Immature natural killer cell (primary cell): ENCODE results near the gene ELF3. TPM values are rescaled to one million over a fixed set of nuclear protein-coding genes. Genes with fewer than 3 reads are reported as not detected.
"Not testable (repeated sequence)": the region's sequence is repeated elsewhere in the genome, so short reads cannot be mapped to it uniquely, and the experiment has no call there.

ENCODE experiments used
- DNase-seq, 3 donors: peaks; one replicate each; pipeline ENCODE4 v3.0.0; 2022; ENCODE audit warnings: mixed read lengths in 1 of 3
- H3K27ac Mint-ChIP-seq, 6 donors: one replicate each; pipeline ENCODE4 v1.8.0; 2020; ENCODE audit warnings: mixed read lengths in 6 of 6, mild to moderate bottlenecking in 5 of 6, inconsistent platforms in 4 of 6, moderate library complexity in 3 of 6
- H3K27me3 Mint-ChIP-seq, 3 donors: one replicate each; pipeline ENCODE4 v1.8.0; 2020 to 2021; ENCODE audit warnings: low read depth in 3 of 3, mild to moderate bottlenecking in 3 of 3, mixed read lengths in 3 of 3, moderate library complexity in 3 of 3, inconsistent platforms in 1 of 3
- H3K36me3 Mint-ChIP-seq, 3 donors: one replicate each; pipeline ENCODE4 v1.8.0; 2020; ENCODE audit warnings: mixed read lengths in 3 of 3, inconsistent platforms in 2 of 3, mild to moderate bottlenecking in 2 of 3
- H3K4me1 Mint-ChIP-seq, 2 donors: one replicate each; pipeline ENCODE4 v1.8.0; 2020; ENCODE audit warnings: inconsistent platforms in 2 of 2, mild to moderate bottlenecking in 2 of 2, mixed read lengths in 2 of 2, moderate library complexity in 1 of 2
- H3K4me3 Mint-ChIP-seq, 5 donors: one replicate each; pipeline ENCODE4 v1.8.0; 2020; ENCODE audit warnings: mild to moderate bottlenecking in 5 of 5, mixed read lengths in 5 of 5, inconsistent platforms in 3 of 5, moderate library complexity in 3 of 5
- H3K9me3 Mint-ChIP-seq, 6 donors: one replicate each; pipeline ENCODE4 v1.8.0; 2020; ENCODE audit warnings: mild to moderate bottlenecking in 6 of 6, mixed read lengths in 6 of 6, inconsistent platforms in 4 of 6, moderate library complexity in 3 of 6
- polyA plus RNA-seq, 3 donors: library from polyadenylated mRNA; unstranded; fragments of 300-500 nt; fragmentation: Illumina TruSeq; gene quantifications; one replicate each; pipeline ENCODE4 v1.2.3, GENCODE V29; 2021

The ELF3 gene
- polyA plus RNA-seq = under 1 TPM in 1 of 3 donors, not detected in 2; 0.26 TPM

GRCh38 chr1:202010180-202011015 lies at the start of gene ELF3:
Gene ELF3 (plus strand): TSS chr1:202010587. CDS start chr1:202011137, 550 bp downstream.
- H3K36me3 Mint-ChIP-seq = peaks cover 2 to 13% (median 9%) of the 10 kb centered on the region in 3 donors
- DNase-seq = no peak
- peak within 1 kb of the TSS in 1 of 6 donors; percentile 8 for H3K27ac Mint-ChIP-seq
- H3K4me3 Mint-ChIP-seq = no peak within 1 kb of the TSS
- no peaks in the 10 kb centered on the region for H3K9me3 Mint-ChIP-seq
- peaks cover 0 to 4% of the 10 kb centered on the region in 2 donors for H3K4me1 Mint-ChIP-seq
- H3K27me3 Mint-ChIP-seq = peaks cover 0 to 2% (median 0%) of the 10 kb centered on the region in 3 donors

- not testable (repeated sequence) for H3K27me3 Mint-ChIP-seq, H3K9me3 Mint-ChIP-seq, H3K27ac Mint-ChIP-seq, DNase-seq, H3K4me1 Mint-ChIP-seq, H3K4me3 Mint-ChIP-seq
- H3K36me3 Mint-ChIP-seq = peaks cover 8 to 48% (median 15%) of the 10 kb centered on the region in 3 donors
These were observed 48.0 kb upstream of the ELF3 start for GRCh38 chr1:201962382-201962781.

GRCh38 chr1:201964261-201964660 lies 46.1 kb upstream of the ELF3 start:
- H3K36me3 Mint-ChIP-seq = peaks cover 17 to 47% (median 19%) of the 10 kb centered on the region in 3 donors
- DNase-seq = no peak

GRCh38 chr1:201966171-201966570 lies 44.2 kb upstream of the ELF3 start:
- Mint-ChIP-seq H3K4me3 (no peak overlapping the region), H3K36me3 (peaks cover 16 to 49% (median 25%) of the 10 kb centered on the region in 3 donors), H3K4me1 (no peaks in the 10 kb centered on the region), H3K9me3 (no peaks in the 10 kb centered on the region), H3K27ac (no peak overlapping the region), H3K27me3 (no peaks in the 10 kb centered on the region)
- DNase-seq = no peak

More at GRCh38 chr1:201964261-201964660, 46.1 kb upstream of the ELF3 start:
- Mint-ChIP-seq H3K27ac (no peak overlapping the region), H3K9me3 (no peaks in the 10 kb centered on the region), H3K27me3 (no peaks in the 10 kb centered on the region), H3K4me3 (no peak overlapping the region), H3K4me1 (peaks cover 0 to 3% of the 10 kb centered on the region in 2 donors)

- Mint-ChIP-seq H3K36me3 (peaks cover 8 to 38% (median 20%) of the 10 kb centered on the region in 3 donors), H3K27ac (no peak overlapping the region), H3K27me3 (peaks cover 0 to 3% (median 1%) of the 10 kb centered on the region in 3 donors)
These were observed 42.0 kb upstream of the ELF3 start for GRCh38 chr1:201968202-201968925.

GRCh38 chr1:201970334-201971159 lies 39.8 kb upstream of the ELF3 start:
- Mint-ChIP-seq H3K27me3 (peaks cover 0 to 3% (median 1%) of the 10 kb centered on the region in 3 donors), H3K9me3 (no peaks in the 10 kb centered on the region), H3K36me3 (peaks cover 4 to 25% (median 17%) of the 10 kb centered on the region in 3 donors), H3K4me1 (no peaks in the 10 kb centered on the region), H3K4me3 (no peak overlapping the region), H3K27ac (peak overlapping the region in 1 of 6 donors; percentile 40)
- no peak for DNase-seq

More at GRCh38 chr1:201968202-201968925, 42.0 kb upstream of the ELF3 start:
- DNase-seq = no peak
- H3K9me3 Mint-ChIP-seq = no peaks in the 10 kb centered on the region
- H3K4me3 Mint-ChIP-seq = no peak overlapping the region
- H3K4me1 Mint-ChIP-seq = no peaks in the 10 kb centered on the region

- peak in 1 of 3 donors; percentile 66 for DNase-seq
- H3K4me3 Mint-ChIP-seq = peak overlapping the region; percentile 94 to 96 (median 95)
- H3K4me1 Mint-ChIP-seq = peaks cover 24 to 32% of the 10 kb centered on the region in 2 donors
- H3K27ac Mint-ChIP-seq = peak overlapping the region; percentile 81 to 93 (median 92)
- no peaks in the 10 kb centered on the region for H3K9me3 Mint-ChIP-seq
- H3K36me3 Mint-ChIP-seq = no peaks in the 10 kb centered on the region
- peaks cover 3 to 6% (median 4%) of the 10 kb centered on the region in 3 donors for H3K27me3 Mint-ChIP-seq
These were observed 28.2 kb upstream of the ELF3 start for GRCh38 chr1:201982082-201982622.

- H3K27me3 Mint-ChIP-seq = peaks cover 3 to 6% (median 4%) of the 10 kb centered on the region in 3 donors
- H3K4me3 Mint-ChIP-seq = peak within 1 kb of the TSS; percentile 94 to 99 (median 98)
- no peaks in the 10 kb centered on the region for H3K36me3 Mint-ChIP-seq
- H3K27ac Mint-ChIP-seq = peak within 1 kb of the TSS; percentile 90 to 99 (median 92)
- H3K9me3 Mint-ChIP-seq = no peaks in the 10 kb centered on the region
- peaks cover 24 to 33% of the 10 kb centered on the region in 2 donors for H3K4me1 Mint-ChIP-seq
- DNase-seq = peak; percentile 52 to 69 (median 67)
These were observed 27.6 kb upstream of the ELF3 start, which contains the start of gene RNPEP for GRCh38 chr1:201982623-201983379. Gene RNPEP (plus strand): TSS chr1:201982648. CDS start chr1:201982667, 19 bp downstream.

- H3K27me3 Mint-ChIP-seq = peaks cover 3 to 6% (median 4%) of the 10 kb centered on the region in 3 donors
- no peak for DNase-seq
- H3K4me1 Mint-ChIP-seq = peaks cover 24 to 33% of the 10 kb centered on the region in 2 donors
- H3K9me3 Mint-ChIP-seq = no peaks in the 10 kb centered on the region
- H3K36me3 Mint-ChIP-seq = no peaks in the 10 kb centered on the region
- H3K4me3 Mint-ChIP-seq = peak overlapping the region; percentile 93 to 99 (median 98)
- peak overlapping the region; percentile 89 to 99 (median 91) for H3K27ac Mint-ChIP-seq
These were observed 27.0 kb upstream of the ELF3 start for GRCh38 chr1:201983380-201983805.

- DNase-seq = no peak
- peak overlapping the region in 4 of 5 donors; percentile 0 to 99 (median 18) for H3K4me3 Mint-ChIP-seq
- no peaks in the 10 kb centered on the region for H3K9me3 Mint-ChIP-seq
- H3K27ac Mint-ChIP-seq = peak overlapping the region in 5 of 6 donors; percentile 20 to 90 (median 53)
- H3K4me1 Mint-ChIP-seq = peaks cover 24 to 33% of the 10 kb centered on the region in 2 donors
- peaks cover 2 to 5% (median 4%) of the 10 kb centered on the region in 3 donors for H3K27me3 Mint-ChIP-seq
- peaks cover 0 to 3% (median 0%) of the 10 kb centered on the region in 3 donors for H3K36me3 Mint-ChIP-seq
These were observed 25.9 kb upstream of the ELF3 start for GRCh38 chr1:201984446-201984845.

GRCh38 chr1:201985355-201985754 lies 25.0 kb upstream of the ELF3 start:
- H3K27ac Mint-ChIP-seq = peak overlapping the region in 1 of 6 donors; percentile 24
- peaks cover 5 to 9% (median 5%) of the 10 kb centered on the region in 3 donors for H3K36me3 Mint-ChIP-seq
- DNase-seq = no peak
- peak overlapping the region in 1 of 5 donors; percentile 21 for H3K4me3 Mint-ChIP-seq
- peaks cover 2 to 5% (median 4%) of the 10 kb centered on the region in 3 donors for H3K27me3 Mint-ChIP-seq
- H3K4me1 Mint-ChIP-seq = peaks cover 24 to 33% of the 10 kb centered on the region in 2 donors
- no peaks in the 10 kb centered on the region for H3K9me3 Mint-ChIP-seq

GRCh38 chr1:201988601-201989000 lies 21.8 kb upstream of the ELF3 start:
- H3K9me3 Mint-ChIP-seq = no peaks in the 10 kb centered on the region
- no peak overlapping the region for H3K4me3 Mint-ChIP-seq
- H3K27me3 Mint-ChIP-seq = peaks cover 0 to 2% (median 0%) of the 10 kb centered on the region in 3 donors
- no peak overlapping the region for H3K27ac Mint-ChIP-seq
- peaks cover 21 to 26% (median 22%) of the 10 kb centered on the region in 3 donors for H3K36me3 Mint-ChIP-seq
- peaks cover 10 to 16% of the 10 kb centered on the region in 2 donors for H3K4me1 Mint-ChIP-seq
- no peak for DNase-seq
